ENCODE measurements around the gene GRHPR.

The GRHPR gene

DNA sequence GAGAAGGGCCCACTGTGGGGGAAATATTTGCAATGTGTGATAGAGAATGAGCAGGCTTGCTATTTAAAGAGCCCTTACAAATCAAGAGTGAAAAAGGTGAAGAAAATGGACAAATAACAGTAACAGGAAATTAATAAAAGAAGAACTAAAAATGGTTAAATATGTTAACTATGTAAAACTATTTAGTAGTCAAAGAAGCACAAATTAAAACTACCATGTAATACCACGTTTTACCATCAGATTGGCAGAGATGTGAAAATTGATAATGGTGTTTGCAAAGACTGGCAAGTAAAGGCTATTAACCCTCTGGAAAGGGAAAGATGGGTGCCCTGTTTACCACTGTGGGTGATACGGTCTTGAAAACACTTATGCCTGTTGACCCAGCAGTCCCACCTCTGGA is 23.2 kb upstream of the GRHPR start:
- DNase-seq: no peak

DNA sequence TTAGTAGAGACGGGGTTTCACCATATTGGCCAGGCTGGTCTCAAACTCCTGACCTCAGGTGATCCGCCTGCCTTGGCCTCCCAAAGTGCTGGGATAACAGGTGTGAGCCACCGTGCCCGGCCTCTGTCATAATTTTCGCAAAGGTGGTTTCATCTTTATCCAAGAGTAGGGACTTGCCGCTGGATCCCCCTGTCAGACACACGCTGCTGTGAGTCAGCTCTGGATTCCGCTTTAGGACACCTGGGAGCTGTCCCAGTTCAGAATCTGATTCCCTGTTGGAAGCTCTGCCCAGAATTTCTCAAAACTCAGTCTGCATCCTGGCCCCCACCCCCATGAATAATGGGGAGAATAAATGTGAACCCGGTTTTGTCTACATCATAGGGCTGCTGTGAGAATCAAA is 17.9 kb upstream of the GRHPR start:
- no peak for DNase-seq

DNA sequence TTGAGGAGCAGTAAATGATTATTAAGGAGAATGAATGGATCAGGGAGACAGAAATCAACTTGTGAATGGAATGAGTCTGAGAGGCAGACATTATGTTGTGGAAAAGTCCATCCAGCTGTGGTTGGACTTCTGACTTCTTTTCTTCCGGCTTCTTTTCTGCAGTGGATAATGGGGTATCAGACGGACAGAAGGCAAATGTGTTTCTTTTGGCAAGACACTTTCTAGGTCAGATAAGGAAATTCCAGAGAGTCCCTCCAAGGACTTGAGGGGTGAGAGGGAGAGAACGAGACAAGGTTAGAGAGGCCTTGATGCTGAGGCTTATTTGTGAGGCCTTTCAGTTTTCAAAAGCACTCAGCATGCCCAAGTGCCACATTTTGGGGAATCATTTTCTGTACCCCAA is 17.1 kb upstream of the GRHPR start:
- DNase-seq: no peak

DNA sequence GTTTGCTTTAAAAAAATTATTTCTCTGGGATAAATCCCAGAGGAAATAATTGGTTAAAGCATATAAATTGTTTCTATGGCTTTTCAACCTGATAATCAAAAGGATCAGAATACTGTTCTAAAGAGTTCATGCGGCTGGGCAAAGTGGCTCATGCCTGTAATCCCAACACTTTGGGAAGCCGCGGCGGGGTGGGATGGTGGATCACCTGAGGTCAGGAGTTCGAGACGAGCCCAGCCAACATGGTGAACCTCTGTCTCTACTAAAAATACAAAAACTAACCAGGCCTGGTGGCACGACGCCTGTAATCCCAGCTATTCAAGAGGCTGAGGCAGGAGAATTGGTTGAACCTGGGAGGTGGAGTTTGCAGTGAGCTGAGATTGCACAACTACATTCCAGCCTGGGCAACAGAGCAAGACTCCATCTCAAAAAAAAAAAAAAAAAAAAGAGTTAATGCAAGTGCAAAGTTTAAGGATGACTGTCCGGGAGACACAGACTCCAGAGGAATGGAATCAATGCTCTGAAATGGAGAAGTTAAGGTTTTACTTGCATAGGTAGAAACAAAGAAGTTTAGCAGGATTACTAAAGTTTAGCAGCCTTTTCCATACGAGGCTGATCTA is 16.6 kb upstream of the GRHPR start:
- DNase-seq: no peak

- DNase-seq: no peak
Observed at GRCh38 chr9:37406603-37407401, 15.7 kb upstream of the GRHPR start.

GRCh38 chr9:37407468-37407867 is 15.0 kb upstream of the GRHPR start:
- DNase-seq: peak; percentile 60

DNA sequence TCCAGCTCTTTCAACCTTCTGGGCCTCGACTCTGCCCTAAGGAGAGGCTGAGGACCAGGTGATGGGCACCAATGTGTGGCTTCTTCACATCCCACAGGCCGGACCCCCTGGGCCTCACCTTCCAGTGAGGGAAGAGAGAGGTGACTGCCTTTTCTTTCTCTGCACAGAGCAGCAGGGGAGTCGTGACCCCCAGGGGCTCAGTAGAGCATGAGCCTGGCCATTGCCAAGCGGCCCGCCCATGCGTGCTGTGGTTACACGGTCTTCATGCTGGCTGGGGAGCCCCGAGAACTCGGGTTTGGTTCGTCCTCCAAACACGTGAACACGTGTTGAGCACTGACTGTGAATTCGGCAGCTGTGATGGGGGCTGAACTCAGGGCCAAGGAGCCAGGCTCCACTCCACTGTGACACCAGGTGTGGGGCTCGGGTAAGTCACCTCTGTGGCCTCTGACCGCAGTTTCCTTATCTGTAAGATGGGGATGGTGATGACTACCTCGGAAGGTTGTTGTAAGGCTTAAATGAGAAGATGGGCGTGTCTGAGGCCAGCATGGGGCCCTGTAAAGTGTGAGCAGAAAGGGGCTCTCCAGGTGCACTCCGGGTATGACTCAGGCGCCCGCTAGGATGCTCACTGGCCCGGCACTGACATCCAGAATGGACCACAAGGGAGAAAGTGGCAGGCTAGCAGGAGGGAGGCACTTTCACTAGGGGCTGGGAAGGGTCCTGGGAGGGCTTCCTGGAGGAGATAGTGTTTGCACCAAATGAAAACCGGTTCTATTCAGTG is 13.4 kb upstream of the GRHPR start:
- DNase-seq: no peak

DNA sequence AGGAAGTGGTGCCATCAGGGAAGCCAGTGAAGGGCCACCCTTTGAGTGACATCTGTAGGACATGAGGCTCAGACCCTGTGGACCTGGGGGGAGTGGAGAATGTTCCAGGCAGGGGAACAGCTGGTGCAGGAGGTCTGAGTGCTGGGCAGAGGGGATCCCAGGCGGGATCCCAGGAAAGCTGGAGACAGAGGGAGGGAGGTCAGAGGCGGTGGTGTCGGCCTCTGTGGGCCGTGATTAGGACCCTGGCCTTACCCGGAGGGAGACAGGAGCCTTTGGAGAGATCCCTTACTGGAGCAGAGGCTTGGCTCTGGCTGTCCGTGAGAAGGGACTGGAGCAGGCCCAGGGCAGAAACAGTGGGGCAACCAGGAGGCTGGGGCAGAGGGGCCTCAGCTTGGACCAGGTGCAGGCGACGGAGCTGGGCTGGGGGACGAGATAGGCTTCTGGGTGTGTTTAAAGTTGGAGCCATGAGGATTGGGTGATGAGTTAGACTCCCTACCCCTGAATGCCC is 12.1 kb upstream of the GRHPR start:
- no peak for DNase-seq

- peak; percentile 19 for DNase-seq
Observed at GRCh38 chr9:37410969-37411785, 11.3 kb upstream of the GRHPR start.

- no peak for DNase-seq
Observed at GRCh38 chr9:37412431-37413151, 9.9 kb upstream of the GRHPR start.

- DNase-seq: no peak
Observed at GRCh38 chr9:37413311-37413710, 9.2 kb upstream of the GRHPR start.

GRCh38 chr9:37414503-37414943 is 8.0 kb upstream of the GRHPR start:
- no peak for DNase-seq

- peak; percentile 88 for DNase-seq
Observed at GRCh38 chr9:37415011-37415719, 7.3 kb upstream of the GRHPR start.

- no peak for DNase-seq
Observed at GRCh38 chr9:37417252-37417803, 5.2 kb upstream of the GRHPR start.

- no peak for DNase-seq
Observed at GRCh38 chr9:37417857-37418618, 4.5 kb upstream of the GRHPR start.

GRCh38 chr9:37419204-37419603 is 3.3 kb upstream of the GRHPR start:
- no peak for DNase-seq

DNA sequence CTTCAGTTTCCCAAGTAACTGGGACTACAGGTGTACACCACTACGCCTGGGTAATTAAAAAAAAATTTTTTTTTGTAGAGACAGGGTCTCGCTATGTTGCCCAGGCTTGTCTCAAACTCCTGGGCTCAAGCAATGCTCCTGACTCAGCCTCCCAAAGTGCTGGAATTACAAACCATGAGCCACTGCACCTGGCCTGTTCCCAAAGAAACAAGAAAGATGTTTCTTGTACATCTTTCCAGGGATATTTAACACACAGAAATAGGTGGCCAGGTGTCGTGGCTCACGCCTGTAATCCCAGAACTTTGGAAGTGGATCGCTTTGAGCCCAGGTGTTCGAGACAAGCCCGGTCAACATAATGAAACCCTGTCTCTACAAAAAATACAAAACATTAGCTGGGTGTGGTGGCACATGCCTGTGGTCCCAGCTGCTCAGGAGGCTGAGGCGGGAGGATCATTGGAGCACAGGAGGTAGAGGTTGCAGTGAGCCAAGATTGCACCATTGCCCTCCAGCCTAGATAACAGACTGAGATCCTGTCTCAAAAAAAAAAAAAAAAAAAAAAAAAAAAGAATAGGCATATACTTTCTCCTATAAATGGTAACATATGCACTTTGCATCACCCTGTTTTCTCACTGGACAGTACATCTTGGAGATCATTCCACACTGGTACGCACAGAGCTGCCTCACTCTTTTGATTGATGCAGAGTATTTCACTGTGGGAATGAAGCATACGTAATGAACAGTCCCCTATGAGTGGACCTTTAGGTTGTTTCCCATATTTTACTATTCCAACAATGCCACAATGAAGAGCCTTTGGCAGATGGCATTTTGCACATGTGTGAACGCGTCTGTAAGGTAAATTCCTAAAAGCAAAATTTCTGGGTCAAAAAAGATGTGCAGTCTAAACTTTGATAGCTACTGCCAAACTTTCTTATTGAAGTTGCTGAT is 2.0 kb upstream of the GRHPR start:
- DNase-seq: no peak

DNA sequence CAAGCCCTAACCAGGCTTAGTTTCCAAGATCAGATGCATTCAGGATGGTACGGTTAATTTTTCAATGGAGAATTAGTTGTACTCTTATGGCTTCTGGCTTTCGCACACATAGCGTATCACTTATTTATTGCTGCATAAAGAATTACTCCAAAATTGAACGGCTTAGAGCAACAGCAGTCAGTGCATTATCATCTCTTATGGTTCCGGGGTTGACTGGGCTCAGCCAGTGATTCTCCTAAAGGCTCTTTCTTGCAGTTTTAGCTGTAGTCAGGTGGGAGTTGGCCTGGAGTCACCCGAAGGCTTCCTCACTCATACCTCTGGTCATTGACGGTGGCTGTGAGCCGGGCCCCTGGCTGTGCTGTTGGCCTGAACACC is 595 bp upstream of the GRHPR start:
- no peak for DNase-seq

GRCh38 chr9:37423508-37423907 is 1.0 kb downstream of the GRHPR start:
- DNase-seq: no peak

All from OCI-M1 (cell line).